ENCODE measurements around the gene WDR93.

The WDR93 gene

DNA sequence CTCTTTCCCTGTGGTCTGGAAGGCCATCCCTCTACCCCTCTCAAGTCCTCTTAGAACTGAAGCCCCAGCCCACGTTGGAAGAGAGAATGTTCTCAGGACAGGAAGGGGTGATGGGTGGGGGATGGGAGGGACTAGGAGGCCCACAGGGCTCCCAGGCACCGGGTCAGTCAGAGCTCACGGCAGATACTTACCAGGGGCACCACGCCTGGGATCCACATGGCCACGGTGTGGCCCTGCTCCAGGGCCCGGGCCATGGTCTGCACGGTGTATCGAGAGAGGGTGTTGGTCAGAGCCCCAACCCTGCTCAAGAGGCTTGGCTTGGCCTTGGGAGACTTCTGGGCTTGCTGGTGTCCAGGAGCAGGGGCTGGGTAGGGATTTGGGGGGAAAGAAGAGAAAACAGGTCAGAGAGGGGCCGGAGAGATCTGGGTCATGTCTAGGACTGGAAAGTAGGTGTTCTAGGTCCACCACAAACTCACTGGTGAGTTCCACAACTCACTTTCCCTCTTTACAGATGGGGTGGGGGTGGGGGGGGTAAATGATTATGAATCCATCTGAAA, 21.2 kb upstream of the WDR93 start:
- no peak overlapping the region for H3K9ac ChIP-seq (ENCODE audit: insufficient read length, low read depth)
- H3K4me3 ChIP-seq (ENCODE audit: insufficient read length, low read depth), result no peak overlapping the region
- TF ChIP-seq SUZ12 (IDR thresholded peaks at IDR 0.05; ENCODE audit: extremely low read depth, insufficient read depth, insufficient read length), result no peak
- TF ChIP-seq YY1 (IDR thresholded peaks at IDR 0.05; ENCODE audit: insufficient read depth, insufficient read length), result no peak
- no peak for TF ChIP-seq ZNF274 (IDR thresholded peaks at IDR 0.05; ENCODE audit: low read depth, low read length)
- H3K4me1 ChIP-seq (ENCODE audit: insufficient read depth, insufficient read length), result peaks cover 7% of the 10 kb centered on the region
- peaks cover 19% of the 10 kb centered on the region for H3K27me3 ChIP-seq (ENCODE audit: insufficient read depth, insufficient read length)
- no peak for DNase-seq (ENCODE audit: low read depth, low spot score)
- H3K9me3 ChIP-seq (ENCODE audit: insufficient read depth, low read length), result no peaks in the 10 kb centered on the region
- no peaks in the 10 kb centered on the region for H3K36me3 ChIP-seq (ENCODE audit: insufficient read depth, insufficient read length, low read length)

DNA sequence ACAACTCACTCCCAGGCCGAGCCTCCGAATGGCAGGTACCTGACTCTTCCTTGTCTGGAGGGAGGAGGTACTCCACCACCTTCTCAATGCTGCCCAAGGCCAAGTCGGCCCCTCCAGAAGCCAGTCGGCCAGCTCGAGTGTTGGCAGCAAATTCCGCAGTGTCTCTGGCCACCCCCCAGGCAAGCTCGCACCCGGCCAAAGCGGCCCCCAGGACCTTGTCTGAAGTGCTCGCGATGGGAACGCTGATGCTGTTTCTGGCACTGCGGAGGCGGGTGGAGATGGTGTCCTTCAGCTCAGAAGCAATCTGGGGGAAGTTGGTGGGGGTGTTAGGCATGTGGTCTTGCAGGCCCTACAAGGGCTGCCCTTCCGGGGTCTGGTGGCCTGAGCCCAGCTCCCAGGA, 20.7 kb upstream of the WDR93 start:
- peaks cover 7% of the 10 kb centered on the region for H3K4me1 ChIP-seq (ENCODE audit: insufficient read depth, insufficient read length)
- TF ChIP-seq SUZ12 (IDR thresholded peaks at IDR 0.05; ENCODE audit: extremely low read depth, insufficient read depth, insufficient read length) (no peak), ZNF274 (IDR thresholded peaks at IDR 0.05; ENCODE audit: low read depth, low read length) (no peak), YY1 (IDR thresholded peaks at IDR 0.05; ENCODE audit: insufficient read depth, insufficient read length) (no peak)
- DNase-seq (ENCODE audit: low read depth, low spot score), result no peak
- H3K4me3 ChIP-seq (ENCODE audit: insufficient read length, low read depth), result no peak overlapping the region
- no peak overlapping the region for H3K9ac ChIP-seq (ENCODE audit: insufficient read length, low read depth)
- H3K36me3 ChIP-seq (ENCODE audit: insufficient read depth, insufficient read length, low read length), result no peaks in the 10 kb centered on the region
- H3K9me3 ChIP-seq (ENCODE audit: insufficient read depth, low read length), result no peaks in the 10 kb centered on the region
- H3K27me3 ChIP-seq (ENCODE audit: insufficient read depth, insufficient read length), result peaks cover 14% of the 10 kb centered on the region

DNA sequence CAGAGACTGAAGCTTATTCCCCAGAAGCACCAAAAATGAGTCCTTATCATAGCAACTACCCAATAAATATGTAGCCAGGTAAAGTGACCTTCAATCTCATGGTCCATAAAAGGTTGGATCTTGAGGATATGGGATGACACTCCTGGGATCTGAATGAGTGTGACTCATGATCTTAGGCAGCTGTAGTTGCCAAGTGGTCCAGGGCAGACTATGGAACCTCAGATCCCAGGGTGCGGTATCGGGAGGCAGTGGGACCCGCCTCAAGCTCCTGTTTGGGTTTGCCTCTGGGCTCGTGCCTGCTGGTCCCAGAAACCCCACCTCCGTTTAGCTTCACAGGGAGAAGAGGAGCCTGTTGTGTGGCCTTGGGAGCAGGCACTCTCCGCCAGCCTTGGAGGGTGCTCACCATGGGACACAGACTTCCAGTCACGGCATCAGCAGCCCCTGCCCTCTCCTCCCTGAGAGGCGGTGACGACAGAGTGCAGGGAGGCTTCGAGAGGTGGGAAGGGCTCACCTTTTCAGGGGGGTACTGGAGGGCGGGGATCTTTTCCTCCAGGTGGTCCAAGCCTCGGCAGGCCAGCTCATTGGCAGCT, 19.5 kb upstream of the WDR93 start:
- no peaks in the 10 kb centered on the region for H3K36me3 ChIP-seq (ENCODE audit: insufficient read depth, insufficient read length, low read length)
- no peak overlapping the region for H3K9ac ChIP-seq (ENCODE audit: insufficient read length, low read depth)
- no peak overlapping the region for H3K4me3 ChIP-seq (ENCODE audit: insufficient read length, low read depth)
- no peaks in the 10 kb centered on the region for H3K9me3 ChIP-seq (ENCODE audit: insufficient read depth, low read length)
- peaks cover 3% of the 10 kb centered on the region for H3K4me1 ChIP-seq (ENCODE audit: insufficient read depth, insufficient read length)
- no peak for TF ChIP-seq ZNF274 (IDR thresholded peaks at IDR 0.05; ENCODE audit: low read depth, low read length)
- TF ChIP-seq SUZ12 (IDR thresholded peaks at IDR 0.05; ENCODE audit: extremely low read depth, insufficient read depth, insufficient read length), result no peak
- no peak for TF ChIP-seq YY1 (IDR thresholded peaks at IDR 0.05; ENCODE audit: insufficient read depth, insufficient read length)
- H3K27me3 ChIP-seq (ENCODE audit: insufficient read depth, insufficient read length), result peaks cover 2% of the 10 kb centered on the region
- no peak for DNase-seq (ENCODE audit: low read depth, low spot score)

DNA sequence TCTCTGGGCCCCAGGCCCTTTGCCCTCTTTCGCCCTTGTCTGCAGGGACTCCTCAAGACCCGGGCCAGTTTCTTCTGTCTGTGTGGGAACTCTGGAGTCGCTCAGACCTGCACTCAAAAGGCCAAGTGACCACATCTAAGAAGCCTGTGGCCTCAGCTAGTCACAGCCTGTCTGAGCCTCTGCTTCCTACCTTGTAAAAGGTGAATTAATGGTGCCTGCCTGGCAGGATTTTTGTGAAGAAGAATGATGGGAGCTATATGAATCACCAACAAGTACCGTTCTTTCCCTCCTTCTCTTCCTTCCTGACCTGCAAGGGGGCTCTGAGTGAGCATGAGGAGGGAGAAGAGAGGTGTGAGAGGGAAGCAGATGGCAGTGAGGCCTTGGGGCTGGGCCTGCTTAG, 18.9 kb upstream of the WDR93 start:
- Histone ChIP-seq H3K36me3 (ENCODE audit: insufficient read depth, insufficient read length, low read length) (no peaks in the 10 kb centered on the region), H3K4me3 (ENCODE audit: insufficient read length, low read depth) (no peak overlapping the region), H3K4me1 (ENCODE audit: insufficient read depth, insufficient read length) (no peaks in the 10 kb centered on the region), H3K9me3 (ENCODE audit: insufficient read depth, low read length) (no peaks in the 10 kb centered on the region), H3K27me3 (ENCODE audit: insufficient read depth, insufficient read length) (no peaks in the 10 kb centered on the region), H3K9ac (ENCODE audit: insufficient read length, low read depth) (no peak overlapping the region)
- no peak for DNase-seq (ENCODE audit: low read depth, low spot score)
- TF ChIP-seq YY1 (IDR thresholded peaks at IDR 0.05; ENCODE audit: insufficient read depth, insufficient read length) (no peak), SUZ12 (IDR thresholded peaks at IDR 0.05; ENCODE audit: extremely low read depth, insufficient read depth, insufficient read length) (no peak), ZNF274 (IDR thresholded peaks at IDR 0.05; ENCODE audit: low read depth, low read length) (no peak)

DNA sequence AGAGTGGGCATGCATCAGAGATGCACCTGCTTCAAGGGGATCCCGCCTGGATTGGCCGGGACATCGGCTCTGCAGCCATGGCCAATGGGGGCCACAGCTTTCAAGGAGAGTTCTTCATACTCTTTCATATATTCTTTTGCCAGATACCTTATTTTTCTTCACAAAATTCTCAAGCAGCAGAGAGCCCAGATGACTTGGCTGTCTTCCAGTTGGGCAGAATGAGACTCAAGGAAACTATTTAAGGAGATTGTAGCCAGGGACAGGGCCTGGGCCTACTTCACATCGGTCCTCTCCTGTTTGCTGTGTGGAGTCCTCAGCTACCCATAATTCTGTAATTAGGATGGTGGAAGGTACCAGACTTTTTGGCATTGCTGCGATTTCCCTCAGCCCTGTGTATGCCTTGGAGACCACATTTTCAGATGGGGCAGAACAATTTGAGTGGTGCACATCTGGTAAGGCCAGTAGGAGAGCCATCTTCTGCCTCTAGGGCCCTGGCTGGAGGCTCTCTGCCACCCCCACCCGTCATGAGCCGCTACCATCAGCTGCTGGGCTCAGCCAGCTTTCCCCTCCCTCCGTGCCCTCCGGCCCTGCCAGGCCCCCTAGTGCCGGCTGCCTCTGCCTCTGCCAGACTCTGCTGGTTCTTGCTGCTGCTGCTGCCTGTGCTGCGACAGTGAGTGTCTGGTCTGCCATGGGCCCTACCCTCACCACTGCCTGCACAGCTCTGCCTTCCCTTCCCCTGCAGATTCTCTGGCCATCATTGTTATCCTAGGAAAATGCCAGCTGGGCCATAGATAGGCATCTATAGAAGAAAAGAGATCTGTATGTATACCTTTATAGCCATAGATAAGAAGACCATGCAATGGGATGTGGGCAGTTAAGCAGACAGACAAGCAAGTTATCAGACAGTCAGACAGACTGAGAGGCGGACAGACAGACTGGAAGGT, 18.1 kb upstream of the WDR93 start:
- DNase-seq (ENCODE audit: low read depth, low spot score), result no peak
- H3K36me3 ChIP-seq (ENCODE audit: insufficient read depth, insufficient read length, low read length), result no peaks in the 10 kb centered on the region
- TF ChIP-seq SUZ12 (IDR thresholded peaks at IDR 0.05; ENCODE audit: extremely low read depth, insufficient read depth, insufficient read length), result no peak
- no peak for TF ChIP-seq YY1 (IDR thresholded peaks at IDR 0.05; ENCODE audit: insufficient read depth, insufficient read length)
- TF ChIP-seq ZNF274 (IDR thresholded peaks at IDR 0.05; ENCODE audit: low read depth, low read length), result no peak
- no peaks in the 10 kb centered on the region for H3K4me1 ChIP-seq (ENCODE audit: insufficient read depth, insufficient read length)
- no peaks in the 10 kb centered on the region for H3K9me3 ChIP-seq (ENCODE audit: insufficient read depth, low read length)
- H3K9ac ChIP-seq (ENCODE audit: insufficient read length, low read depth), result no peak overlapping the region
- H3K27me3 ChIP-seq (ENCODE audit: insufficient read depth, insufficient read length), result no peaks in the 10 kb centered on the region
- no peak overlapping the region for H3K4me3 ChIP-seq (ENCODE audit: insufficient read length, low read depth)

DNA sequence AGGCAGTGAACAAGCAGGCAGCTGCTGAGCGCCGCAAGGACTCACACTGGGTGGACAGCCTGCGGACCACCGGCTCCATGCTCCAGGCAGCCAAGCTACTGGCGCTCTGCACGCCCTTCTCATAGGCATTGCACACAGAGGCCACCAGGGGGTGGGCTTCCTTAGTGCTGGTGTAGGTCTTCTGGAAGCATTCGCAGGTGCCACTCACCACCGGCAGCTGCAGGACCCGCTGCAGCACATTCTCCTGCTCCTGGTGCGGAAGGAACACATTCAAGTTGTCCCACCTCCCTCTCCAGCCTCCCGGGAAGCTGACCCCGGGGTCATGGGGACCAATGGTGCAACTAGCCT, 17.5 kb upstream of the WDR93 start:
- H3K36me3 ChIP-seq (ENCODE audit: insufficient read depth, insufficient read length, low read length), result no peaks in the 10 kb centered on the region
- no peaks in the 10 kb centered on the region for H3K4me1 ChIP-seq (ENCODE audit: insufficient read depth, insufficient read length)
- TF ChIP-seq YY1 (IDR thresholded peaks at IDR 0.05; ENCODE audit: insufficient read depth, insufficient read length), result no peak
- no peak for TF ChIP-seq ZNF274 (IDR thresholded peaks at IDR 0.05; ENCODE audit: low read depth, low read length)
- no peak for TF ChIP-seq SUZ12 (IDR thresholded peaks at IDR 0.05; ENCODE audit: extremely low read depth, insufficient read depth, insufficient read length)
- H3K9me3 ChIP-seq (ENCODE audit: insufficient read depth, low read length), result no peaks in the 10 kb centered on the region
- no peak overlapping the region for H3K4me3 ChIP-seq (ENCODE audit: insufficient read length, low read depth)
- DNase-seq (ENCODE audit: low read depth, low spot score), result peak; percentile 67
- no peak overlapping the region for H3K9ac ChIP-seq (ENCODE audit: insufficient read length, low read depth)
- no peaks in the 10 kb centered on the region for H3K27me3 ChIP-seq (ENCODE audit: insufficient read depth, insufficient read length)

DNA sequence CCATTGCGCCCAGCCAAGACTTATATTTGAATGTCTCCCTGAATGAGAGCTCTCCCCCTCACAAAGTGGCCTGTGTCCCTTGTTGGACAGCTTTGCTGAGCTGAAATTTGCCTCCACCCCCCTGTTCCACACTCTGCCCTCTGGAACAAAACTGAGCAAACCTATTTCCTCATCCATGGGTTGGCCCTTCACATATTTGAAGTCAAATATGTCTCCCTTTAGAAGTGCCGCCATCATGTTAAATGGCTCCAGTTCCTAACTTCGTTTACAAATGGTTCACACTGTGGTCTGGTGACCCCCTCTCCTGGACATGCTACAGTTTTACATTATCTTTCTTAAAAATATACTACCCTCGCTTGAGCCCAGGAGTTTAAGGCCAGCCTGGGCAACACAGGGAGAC, 16.1 kb upstream of the WDR93 start:
- Histone ChIP-seq H3K27me3 (ENCODE audit: insufficient read depth, insufficient read length) (no peaks in the 10 kb centered on the region), H3K9ac (ENCODE audit: insufficient read length, low read depth) (no peak overlapping the region), H3K9me3 (ENCODE audit: insufficient read depth, low read length) (no peaks in the 10 kb centered on the region), H3K4me1 (ENCODE audit: insufficient read depth, insufficient read length) (no peaks in the 10 kb centered on the region), H3K36me3 (ENCODE audit: insufficient read depth, insufficient read length, low read length) (no peaks in the 10 kb centered on the region), H3K4me3 (ENCODE audit: insufficient read length, low read depth) (no peak overlapping the region)
- DNase-seq (ENCODE audit: low read depth, low spot score), result no peak
- TF ChIP-seq SUZ12 (IDR thresholded peaks at IDR 0.05; ENCODE audit: extremely low read depth, insufficient read depth, insufficient read length), result no peak
- no peak for TF ChIP-seq ZNF274 (IDR thresholded peaks at IDR 0.05; ENCODE audit: low read depth, low read length)
- no peak for TF ChIP-seq YY1 (IDR thresholded peaks at IDR 0.05; ENCODE audit: insufficient read depth, insufficient read length)

All from NT2/D1 (cell line).